GM20431 (cell line): ENCODE data around the gene ATXN7L3.
"Not testable (repeated sequence)": the region's sequence is repeated elsewhere in the genome, so short reads cannot be mapped to it uniquely, and the experiment has no call there.

Source experiments
- in situ Hi-C: fragments of 300-500 bp; cut with MseI, MboI; formaldehyde crosslinking; loops from one replicate; pipeline ENCODE4 v1.15.0; 2020; ENCODE audit warnings: low sequenced_read_pairs; ENCODE audit not compliant: unreplicated experiment

ATXN7L3 gene

DNA sequence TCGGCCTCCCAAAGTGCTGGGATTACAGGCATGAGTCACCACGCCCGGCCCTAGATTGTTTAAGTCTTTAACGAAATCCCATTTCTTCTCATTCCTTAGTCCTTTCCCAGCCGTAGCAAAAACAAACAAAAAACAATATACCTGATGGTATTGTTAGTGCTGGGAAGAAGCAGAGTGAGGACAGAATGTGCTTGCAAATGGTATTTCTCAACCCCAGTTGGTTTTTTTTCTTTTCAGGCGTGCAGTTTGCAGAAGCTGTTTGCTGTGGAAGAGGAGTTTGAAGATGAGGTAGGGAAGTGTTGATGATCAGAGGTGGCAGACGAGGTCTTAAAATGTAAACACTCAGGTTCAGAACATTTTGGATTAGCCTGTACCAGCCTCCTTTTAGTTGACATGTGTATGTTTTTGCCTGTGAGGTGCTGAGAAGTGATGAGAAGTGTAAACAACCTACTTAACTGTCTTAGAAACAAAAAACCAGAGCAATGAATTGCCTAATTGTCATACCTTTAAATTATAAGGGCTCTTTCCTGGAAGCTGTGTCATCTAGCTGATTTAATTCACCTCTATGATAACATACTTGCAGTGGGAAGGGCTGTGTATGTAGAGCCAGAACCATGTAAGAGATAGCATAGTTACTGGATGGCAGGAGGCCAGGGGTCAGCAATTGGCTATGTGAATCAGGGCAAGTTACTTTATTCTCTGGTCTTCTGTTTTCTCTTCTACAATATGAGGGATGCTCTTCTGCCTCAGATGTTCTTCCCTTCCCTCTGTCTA, 54.5 kb downstream of the ATXN7L3 start:
- in situ Hi-C loops = no loop called here

DNA sequence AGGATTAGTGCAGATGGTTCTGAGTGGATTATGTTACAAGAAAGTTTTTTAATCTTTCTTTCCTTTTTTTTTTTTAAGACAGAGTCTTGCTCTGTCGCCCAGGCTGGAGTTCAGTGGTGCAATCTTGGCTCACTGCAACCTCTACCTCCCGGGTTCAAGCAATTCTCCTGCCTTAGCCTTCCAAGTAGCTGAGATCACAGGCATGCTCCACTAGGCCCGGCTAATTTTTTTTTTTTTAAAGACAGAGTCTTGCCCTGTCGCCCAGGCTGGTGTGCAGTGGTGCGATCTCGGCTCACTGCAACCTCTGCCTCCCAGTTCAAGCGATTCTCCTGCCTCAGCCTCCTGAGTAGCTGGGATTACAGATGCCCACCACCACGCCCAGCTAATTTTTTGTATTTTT, 55.8 kb downstream of the ATXN7L3 start:
- in situ Hi-C loops = not testable (repeated sequence)
